ENCODE measurements around the gene MKX.

Gene MKX

DNA sequence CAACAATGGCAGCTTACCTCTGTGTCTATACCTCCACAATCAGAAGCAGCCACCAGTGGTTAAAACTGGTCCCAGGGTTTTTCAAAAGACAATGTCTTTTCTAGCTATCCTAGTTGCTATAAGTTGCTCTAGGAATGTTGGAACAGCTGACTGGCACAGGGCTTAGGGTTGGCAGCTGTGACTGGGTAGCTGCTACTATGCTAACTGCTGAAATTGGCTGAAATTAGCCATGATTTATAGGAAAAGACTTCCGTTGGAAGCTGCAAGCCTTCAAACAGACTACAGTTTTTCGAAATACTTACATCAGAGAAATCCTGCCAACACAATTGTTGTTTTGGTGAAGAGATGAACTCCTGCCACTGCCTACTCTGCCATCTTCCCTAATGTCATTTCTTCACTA, 102.3 kb downstream of the MKX start:
- no peak for DNase-seq

DNA sequence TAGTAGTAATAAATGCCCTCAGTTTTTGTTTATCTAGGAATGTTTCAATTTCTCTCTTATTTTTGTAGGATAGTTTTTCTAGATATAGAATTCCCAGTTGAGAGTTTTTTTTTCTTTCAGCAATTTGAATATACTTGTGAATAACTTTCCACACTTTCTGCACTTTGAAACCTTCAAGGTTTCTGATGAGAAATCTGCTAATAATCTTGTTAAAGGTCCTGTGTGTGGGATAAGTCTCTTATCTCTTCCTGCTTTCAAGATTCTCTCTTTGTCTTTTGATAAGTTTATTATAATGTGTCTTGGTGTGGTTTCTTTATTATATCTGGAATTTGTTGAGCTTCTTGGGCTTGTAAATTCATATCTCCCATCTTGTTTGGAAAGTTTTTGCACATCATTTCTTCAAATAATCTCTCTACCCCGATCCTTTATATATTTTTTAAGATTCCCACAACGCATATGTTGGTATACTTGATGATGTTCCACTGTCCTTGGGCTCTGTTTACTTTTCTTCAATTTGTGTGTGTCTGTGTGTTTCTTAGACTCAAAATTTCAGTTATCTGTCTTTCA, 103.5 kb downstream of the MKX start:
- no peak for DNase-seq

DNA sequence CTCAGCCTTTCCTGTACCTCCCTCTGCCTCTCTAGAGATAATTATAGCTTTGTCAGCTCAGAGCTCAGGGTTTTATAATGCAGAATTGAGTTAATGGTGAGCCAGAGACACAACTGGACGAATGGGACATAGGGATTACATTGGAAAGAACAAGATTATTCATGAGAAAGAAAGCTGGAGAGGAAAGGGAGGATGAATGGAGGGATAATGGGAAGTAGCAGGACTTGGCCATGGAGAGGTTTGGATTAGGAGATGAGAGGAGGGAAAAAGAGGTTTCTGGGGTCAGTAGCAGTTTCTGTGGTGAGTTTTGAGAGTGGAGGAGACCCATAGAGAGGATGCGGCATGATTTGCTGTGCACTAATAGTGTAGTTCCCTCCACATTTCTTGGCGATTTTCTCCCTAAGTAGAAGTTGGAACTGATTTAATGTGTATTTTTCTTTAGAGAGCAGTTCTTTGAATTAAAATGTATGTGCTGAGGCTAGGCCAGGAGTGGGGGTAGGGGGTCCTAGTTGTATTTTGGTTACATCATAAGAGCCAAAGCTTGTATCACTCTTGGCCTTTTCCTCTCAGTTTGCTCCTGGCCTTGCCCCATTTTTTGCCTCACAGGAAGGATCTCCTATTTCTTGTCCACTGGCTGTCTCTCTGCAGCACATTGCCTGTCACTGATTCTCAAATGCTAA, 107.4 kb downstream of the MKX start:
- DNase-seq, result no peak

DNA sequence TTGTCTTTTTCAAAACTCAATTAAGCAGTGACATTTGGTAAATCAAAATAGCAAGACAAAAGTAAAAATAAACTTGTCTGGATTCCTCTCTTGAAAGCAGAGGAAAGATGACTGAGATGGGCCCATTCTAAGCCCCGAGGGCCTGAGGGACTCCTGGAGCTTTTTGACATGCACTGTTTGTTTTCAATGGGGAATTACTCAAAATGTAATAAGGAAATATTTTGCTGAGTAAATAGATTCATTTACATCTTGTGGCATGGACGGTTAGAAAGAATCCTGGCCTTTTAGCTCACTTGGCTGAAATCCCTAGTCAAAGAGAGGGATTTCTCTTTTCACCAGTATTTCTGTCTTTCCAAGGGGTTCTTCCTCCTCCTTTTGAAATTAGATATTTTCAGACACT, 108.0 kb downstream of the MKX start:
- no peak for DNase-seq

DNA sequence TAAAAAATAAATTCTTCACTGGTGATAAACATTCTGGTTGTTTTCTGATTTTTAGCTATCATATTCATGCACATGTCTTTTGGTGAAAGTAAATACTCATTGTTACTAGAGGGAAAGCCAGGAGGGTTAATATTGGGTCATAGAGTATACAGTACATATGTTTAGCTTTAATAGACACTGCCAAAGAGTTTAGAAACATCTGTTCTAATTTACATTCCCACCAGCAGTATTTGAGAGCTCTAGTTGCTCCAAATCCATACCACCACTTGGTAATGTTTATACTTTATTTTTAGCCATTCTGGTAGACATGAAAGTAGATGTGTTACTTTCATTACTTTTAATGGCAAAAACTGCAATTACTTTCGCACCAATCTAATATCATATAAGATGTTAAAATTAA, 108.8 kb downstream of the MKX start:
- no peak for DNase-seq

DNA sequence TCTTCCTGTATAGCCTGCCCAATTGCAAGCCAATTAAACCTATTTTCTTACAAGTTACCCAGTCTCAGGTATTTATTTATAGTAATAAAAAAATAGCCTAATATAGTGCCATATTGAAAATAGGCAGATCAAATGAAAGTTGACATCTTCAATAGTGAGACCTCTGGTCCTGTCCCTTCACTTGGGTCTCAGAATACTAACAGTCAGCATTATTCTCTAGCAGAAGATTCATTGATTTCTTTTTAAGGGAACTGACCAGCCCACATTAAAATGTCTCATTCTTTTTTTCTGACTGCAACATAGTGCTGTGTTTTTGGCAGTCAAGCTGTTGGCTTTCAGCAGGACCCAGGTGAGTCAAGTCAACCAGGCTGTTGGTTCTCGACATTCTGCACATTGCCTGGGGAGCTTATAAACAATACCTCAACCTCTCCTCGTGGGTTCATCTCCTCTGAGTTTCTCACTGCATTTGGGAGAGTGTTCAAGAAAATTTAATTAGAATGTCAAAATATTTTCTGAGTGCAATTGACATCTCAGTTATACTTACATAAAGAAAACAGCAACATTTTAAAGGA, 109.8 kb downstream of the MKX start:
- DNase-seq, result no peak

DNA sequence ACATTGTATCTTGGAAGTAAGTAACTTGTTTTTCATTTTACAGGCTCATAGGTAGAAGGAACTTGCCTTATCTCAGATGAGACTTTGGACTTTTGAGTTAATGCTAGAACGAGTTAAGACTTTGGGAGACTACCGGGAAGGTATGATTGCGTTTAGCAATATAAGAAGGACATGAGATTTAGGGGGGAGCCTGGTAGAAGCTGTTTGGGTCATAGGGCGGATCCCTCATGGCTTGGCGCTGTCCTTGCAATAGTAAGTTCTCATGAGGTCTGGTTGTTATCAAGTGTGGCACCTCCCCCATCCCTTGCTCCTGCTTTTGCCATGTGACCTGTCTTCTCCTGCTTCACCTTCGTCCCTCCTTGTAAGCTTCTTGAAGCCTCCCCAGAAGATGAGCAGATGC, 110.3 kb downstream of the MKX start:
- no peak for DNase-seq

DNA sequence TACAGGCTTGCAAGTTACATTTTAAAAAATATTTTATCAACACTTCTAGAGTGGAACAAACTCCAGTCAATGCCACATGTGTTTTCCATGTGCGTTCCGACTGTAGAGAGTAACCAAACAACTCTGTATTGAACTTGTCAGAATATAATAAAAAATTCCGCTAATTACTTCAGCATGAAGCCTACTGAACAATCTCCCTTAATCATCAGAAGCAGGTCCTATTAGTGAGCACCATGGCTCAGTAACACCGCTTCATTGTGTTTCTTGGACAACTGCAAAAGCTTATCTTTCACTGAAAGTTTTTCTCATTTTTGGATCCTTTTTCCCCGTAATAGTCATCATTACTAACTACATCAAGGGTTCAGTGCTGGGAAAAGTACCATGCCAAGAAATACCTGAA, 117.0 kb downstream of the MKX start:
- DNase-seq, result no peak

DNA sequence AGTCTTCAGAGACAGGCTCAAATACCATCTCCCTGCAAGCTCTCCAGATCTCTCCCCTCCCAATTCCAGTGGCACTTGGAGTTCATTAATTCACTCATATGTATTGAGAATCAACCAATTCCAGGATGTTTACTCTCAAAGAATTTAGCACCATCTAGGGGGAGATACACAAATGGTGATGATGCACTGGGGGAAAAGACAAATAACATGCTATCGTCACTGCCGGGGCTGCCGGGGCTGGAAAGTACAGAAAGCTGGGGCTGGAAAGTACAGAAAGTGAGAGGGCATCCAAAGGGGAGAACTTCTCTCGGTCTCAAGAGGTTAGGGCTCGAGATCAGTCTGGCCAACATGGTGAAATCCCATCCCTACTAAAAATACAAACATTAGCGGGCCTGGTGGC, 118.7 kb downstream of the MKX start:
- DNase-seq, result no peak

DNA sequence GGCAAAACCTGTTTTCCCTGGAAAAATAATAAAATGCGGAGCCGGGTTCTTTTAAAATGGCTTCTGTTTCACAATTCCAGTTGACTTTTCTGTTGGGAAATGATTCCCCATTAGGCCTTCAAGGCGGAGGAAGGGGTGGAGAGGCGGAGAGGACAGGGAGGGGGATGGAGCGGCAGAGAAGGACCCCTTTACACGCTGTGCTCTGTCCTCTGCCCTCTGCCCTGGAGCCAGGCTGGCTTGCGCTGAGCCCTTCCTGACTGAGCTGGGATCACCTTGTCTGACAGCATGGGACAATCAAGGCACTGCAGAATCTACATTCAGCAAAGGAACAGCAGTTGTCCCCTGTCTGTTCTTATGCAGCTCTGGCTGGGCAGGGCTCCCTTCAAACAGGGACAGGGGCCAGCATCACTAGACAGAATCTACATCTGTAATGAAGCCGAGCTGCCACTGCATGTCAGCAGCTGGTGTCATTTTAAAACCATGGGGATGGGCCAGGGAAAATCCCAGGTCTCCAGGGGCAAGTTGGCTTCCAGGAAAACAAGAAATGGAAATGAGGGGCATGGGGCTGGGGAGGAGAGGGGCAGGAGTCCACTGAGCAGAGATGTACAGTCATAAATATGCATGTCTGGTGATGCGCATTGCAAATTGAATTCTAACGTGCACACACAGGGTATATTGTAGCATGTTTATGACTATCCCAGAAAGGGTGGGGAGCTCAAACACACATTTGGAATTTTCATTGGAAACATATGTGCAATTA, 120.0 kb downstream of the MKX start:
- no peak for DNase-seq

DNA sequence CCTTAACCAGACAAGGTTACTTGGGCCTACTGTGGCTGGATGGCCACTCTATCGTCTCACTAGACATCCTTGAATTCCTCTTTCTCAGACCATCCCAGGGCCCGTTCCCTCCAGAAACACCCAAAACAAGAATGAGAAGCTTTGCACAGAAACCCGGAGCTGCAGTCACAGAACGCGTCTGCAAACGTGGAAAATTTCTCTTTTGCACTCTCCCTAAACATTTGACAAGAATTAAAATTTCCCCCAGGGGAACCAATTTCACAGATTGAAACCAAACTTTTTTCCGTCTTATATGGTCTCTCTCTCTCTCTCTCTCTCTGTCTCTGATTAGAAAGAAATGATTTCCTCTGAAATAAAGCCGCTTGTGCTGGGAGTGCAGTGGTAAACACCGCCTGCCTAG, 120.7 kb downstream of the MKX start:
- DNase-seq, result no peak
